Measurements from ENCODE around the gene TMEM50A. TPM values are rescaled to one million over a fixed set of nuclear protein-coding genes. Genes with fewer than 3 reads are reported as not detected.
"Not testable (repeated sequence)": the region's sequence is repeated elsewhere in the genome, so short reads cannot be mapped to it uniquely, and the experiment has no call there.

Gene TMEM50A
- total RNA-seq, 1 experiment from 2014 or later: 88.3 TPM

DNA sequence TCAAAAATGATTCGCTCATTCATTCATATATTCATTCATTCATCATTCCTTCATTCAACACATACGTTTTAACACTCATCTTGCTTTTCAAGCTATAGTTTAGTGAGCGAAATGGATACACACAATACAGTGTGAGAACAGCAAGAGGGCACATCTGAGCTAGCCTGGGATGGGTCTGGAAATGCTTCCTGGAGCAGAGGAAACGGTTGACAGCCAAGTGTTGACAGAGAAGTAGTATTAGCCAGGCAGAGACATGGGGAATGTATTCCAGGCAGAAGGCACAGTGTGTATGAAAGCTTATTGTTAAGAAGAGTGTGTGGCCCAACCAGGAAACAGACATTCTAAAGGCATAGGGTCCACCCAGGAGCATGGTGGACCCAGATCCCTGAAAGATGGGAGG lies 33.2 kb upstream of the TMEM50A start:
- H3K36me3 Mint-ChIP-seq (ENCODE audit: insufficient read depth, unreplicated experiment); H3K27ac Mint-ChIP-seq (ENCODE audit: low read depth, unreplicated experiment); H3K4me1 Mint-ChIP-seq (ENCODE audit: insufficient read depth, unreplicated experiment); BruUV-seq (replicated peaks); POLR2A ChIA-PET; intact Hi-C loops (cut with micrococcal nuclease); H3K4me3 Mint-ChIP-seq (ENCODE audit: unreplicated experiment); H3K27me3 Mint-ChIP-seq (ENCODE audit: insufficient read depth, unreplicated experiment); H3K9me3 Mint-ChIP-seq (ENCODE audit: unreplicated experiment); CTCF ChIA-PET; DNase-seq (ENCODE audit: unreplicated experiment): not testable (repeated sequence)

DNA sequence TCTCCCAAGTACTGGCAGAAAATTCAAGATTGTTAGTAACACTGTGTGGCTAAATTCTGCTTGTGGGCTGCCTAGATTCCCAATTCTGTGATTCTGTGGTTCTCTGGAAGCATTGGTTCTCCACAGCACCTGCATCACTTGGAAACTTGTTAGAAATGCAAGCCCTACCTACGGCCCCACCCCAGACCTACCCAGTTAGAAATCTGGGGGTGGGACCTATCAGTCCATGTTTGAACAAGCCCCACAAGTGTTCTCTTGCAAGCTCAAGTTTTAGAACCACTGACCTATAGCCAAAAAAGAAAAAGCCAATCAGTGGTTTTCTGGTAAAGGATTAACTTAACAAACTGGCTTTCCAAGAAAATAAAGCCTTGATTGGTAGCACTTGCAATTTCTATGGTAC lies 30.0 kb upstream of the TMEM50A start:
- POLR2A ChIA-PET; H3K27me3 Mint-ChIP-seq (ENCODE audit: insufficient read depth, unreplicated experiment); intact Hi-C loops (cut with micrococcal nuclease); CTCF ChIA-PET; H3K27ac Mint-ChIP-seq (ENCODE audit: low read depth, unreplicated experiment); BruUV-seq (replicated peaks); DNase-seq (ENCODE audit: unreplicated experiment); H3K36me3 Mint-ChIP-seq (ENCODE audit: insufficient read depth, unreplicated experiment); H3K9me3 Mint-ChIP-seq (ENCODE audit: unreplicated experiment); H3K4me3 Mint-ChIP-seq (ENCODE audit: unreplicated experiment); H3K4me1 Mint-ChIP-seq (ENCODE audit: insufficient read depth, unreplicated experiment): not testable (repeated sequence)

DNA sequence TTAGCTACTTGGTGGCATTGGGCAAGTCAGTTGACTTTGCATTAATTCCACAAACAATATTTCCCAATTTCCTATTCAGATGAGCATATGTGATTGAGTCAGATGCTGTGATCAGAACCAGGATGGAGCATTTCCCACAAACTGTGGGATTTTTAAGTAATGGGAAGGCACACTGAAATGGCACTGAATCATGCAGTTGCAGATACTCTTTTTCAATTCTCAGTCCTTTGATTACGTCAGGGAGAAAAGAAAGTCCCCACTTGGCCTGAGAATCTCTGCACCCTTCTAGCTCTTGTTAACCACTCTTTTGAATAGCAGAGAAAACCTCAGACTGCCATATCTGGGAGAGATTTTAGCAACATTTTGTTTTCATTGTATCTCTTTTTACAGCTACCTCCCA lies 29.0 kb upstream of the TMEM50A start:
- H3K27me3 Mint-ChIP-seq (ENCODE audit: insufficient read depth, unreplicated experiment); POLR2A ChIA-PET; H3K4me1 Mint-ChIP-seq (ENCODE audit: insufficient read depth, unreplicated experiment); H3K27ac Mint-ChIP-seq (ENCODE audit: low read depth, unreplicated experiment); H3K36me3 Mint-ChIP-seq (ENCODE audit: insufficient read depth, unreplicated experiment); intact Hi-C loops (cut with micrococcal nuclease); H3K4me3 Mint-ChIP-seq (ENCODE audit: unreplicated experiment); BruUV-seq (replicated peaks); CTCF ChIA-PET; H3K9me3 Mint-ChIP-seq (ENCODE audit: unreplicated experiment); DNase-seq (ENCODE audit: unreplicated experiment): not testable (repeated sequence)

DNA sequence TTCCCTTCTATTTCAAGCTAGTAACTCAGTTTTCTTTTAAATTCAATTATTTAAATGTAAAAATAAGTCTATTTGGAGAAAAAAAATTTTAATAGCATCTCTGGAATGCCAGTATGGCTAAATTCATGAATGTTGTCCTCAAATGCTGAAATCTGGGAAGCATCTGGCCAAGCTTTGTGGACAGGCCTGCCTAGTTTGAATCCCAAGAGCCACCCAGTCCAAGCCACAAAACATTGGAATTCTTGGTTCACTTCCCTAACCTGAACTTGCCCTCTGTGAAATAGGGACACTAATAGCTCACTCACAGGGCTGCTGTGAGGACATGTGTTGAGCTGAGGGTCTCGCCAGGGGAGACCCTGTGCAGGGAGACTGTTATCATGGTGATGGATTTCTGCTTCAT lies 28.6 kb upstream of the TMEM50A start:
- H3K27me3 Mint-ChIP-seq (ENCODE audit: insufficient read depth, unreplicated experiment); intact Hi-C loops (cut with micrococcal nuclease); H3K36me3 Mint-ChIP-seq (ENCODE audit: insufficient read depth, unreplicated experiment); H3K27ac Mint-ChIP-seq (ENCODE audit: low read depth, unreplicated experiment); DNase-seq (ENCODE audit: unreplicated experiment); BruUV-seq (replicated peaks); CTCF ChIA-PET; H3K9me3 Mint-ChIP-seq (ENCODE audit: unreplicated experiment); H3K4me3 Mint-ChIP-seq (ENCODE audit: unreplicated experiment); H3K4me1 Mint-ChIP-seq (ENCODE audit: insufficient read depth, unreplicated experiment); POLR2A ChIA-PET: not testable (repeated sequence)

DNA sequence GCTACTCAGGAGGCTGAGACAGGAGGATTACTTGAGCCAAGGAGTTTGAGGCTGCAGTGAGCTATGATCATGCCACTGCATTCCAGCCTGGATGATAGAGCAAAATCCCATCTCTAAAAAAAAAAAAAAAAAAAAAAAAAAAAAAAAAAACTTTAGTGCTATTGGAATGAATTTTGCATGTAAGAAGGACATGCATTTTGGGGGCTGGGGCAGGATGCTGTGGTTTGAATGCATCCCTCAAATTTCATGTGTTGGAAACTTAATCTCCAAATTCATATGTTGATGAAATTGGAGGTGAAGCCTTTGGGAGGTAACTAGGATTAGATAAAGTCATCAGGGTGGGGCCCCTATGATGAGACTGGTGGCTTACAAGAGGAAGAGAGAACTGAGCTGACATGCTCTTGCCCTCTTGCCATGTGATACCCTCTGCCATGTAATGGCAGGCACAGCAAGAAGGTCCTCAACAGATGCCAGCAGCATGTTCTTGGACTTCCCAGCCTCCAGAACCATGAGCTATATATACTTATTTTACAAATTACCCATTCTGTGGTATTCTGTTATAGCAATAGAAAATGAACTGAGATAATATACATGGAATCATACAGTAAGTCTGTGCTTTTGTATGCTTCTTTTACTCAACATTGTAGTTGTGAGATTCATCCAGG lies 25.2 kb upstream of the TMEM50A start:
- CTCF ChIA-PET; intact Hi-C loops (cut with micrococcal nuclease); H3K4me1 Mint-ChIP-seq (ENCODE audit: insufficient read depth, unreplicated experiment): not testable (repeated sequence)

DNA sequence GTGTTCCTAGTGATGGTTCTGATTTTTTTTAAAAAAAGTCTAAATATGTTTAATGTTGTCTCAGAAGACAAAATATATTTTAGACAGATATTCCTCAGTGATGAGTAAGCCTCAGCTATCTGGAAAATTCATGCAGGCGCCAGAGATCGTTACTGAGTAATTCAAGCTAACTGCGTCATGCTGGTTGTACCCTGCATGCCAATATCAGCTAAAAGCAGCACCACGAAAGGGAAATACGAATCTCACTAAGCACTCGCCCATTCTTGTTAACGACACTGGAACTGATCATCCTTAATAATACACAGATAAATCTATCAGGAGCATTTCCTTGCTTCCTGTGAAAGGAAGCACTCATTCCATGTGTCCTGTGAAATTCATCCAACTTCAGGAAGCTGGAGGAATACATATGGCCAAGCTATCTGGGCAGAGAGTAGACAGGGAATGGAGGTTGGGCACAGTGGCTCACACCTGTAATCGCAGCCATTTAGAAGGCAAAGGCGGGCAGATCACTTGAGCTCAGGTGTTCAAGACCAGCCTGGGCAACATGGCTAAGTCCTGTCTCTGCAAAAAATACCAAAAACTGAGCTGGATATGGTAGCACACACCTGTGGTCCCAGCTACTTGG lies 17.7 kb upstream of the TMEM50A start:
- H3K4me1 Mint-ChIP-seq (ENCODE audit: insufficient read depth, unreplicated experiment); POLR2A ChIA-PET; H3K27ac Mint-ChIP-seq (ENCODE audit: low read depth, unreplicated experiment); H3K36me3 Mint-ChIP-seq (ENCODE audit: insufficient read depth, unreplicated experiment); intact Hi-C loops (cut with micrococcal nuclease); BruUV-seq (replicated peaks); H3K27me3 Mint-ChIP-seq (ENCODE audit: insufficient read depth, unreplicated experiment); H3K9me3 Mint-ChIP-seq (ENCODE audit: unreplicated experiment); H3K4me3 Mint-ChIP-seq (ENCODE audit: unreplicated experiment); DNase-seq (ENCODE audit: unreplicated experiment); CTCF ChIA-PET: not testable (repeated sequence)

More for the DNA sequence above, 25.2 kb upstream of the TMEM50A start:
- DNase-seq (ENCODE audit: unreplicated experiment); H3K9me3 Mint-ChIP-seq (ENCODE audit: unreplicated experiment); H3K4me3 Mint-ChIP-seq (ENCODE audit: unreplicated experiment); H3K36me3 Mint-ChIP-seq (ENCODE audit: insufficient read depth, unreplicated experiment); H3K27ac Mint-ChIP-seq (ENCODE audit: low read depth, unreplicated experiment); POLR2A ChIA-PET; H3K27me3 Mint-ChIP-seq (ENCODE audit: insufficient read depth, unreplicated experiment); BruUV-seq (replicated peaks): not testable (repeated sequence)

DNA sequence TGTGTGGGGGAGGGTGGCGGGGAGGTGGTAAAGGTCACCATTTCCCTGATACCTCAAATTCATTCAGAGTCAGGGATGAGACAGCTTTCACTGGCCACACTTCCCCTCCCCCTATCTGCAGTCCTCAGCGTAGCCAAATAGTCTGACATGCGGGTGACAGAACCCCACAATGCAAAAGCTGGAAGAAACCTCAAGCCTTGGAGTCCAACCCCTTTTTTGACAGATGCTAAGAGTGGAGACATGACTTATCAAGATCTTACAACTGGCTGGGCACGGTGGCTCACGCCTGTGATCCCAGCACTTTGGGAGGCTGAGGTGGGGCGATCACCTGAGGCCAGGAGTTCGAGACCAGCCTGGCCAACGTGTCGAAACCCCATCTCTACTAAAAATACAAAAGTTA lies 16.0 kb upstream of the TMEM50A start:
- H3K4me3 Mint-ChIP-seq (ENCODE audit: unreplicated experiment); intact Hi-C loops (cut with micrococcal nuclease); H3K36me3 Mint-ChIP-seq (ENCODE audit: insufficient read depth, unreplicated experiment); DNase-seq (ENCODE audit: unreplicated experiment); H3K27me3 Mint-ChIP-seq (ENCODE audit: insufficient read depth, unreplicated experiment); CTCF ChIA-PET; H3K27ac Mint-ChIP-seq (ENCODE audit: low read depth, unreplicated experiment); BruUV-seq (replicated peaks); H3K4me1 Mint-ChIP-seq (ENCODE audit: insufficient read depth, unreplicated experiment); POLR2A ChIA-PET; H3K9me3 Mint-ChIP-seq (ENCODE audit: unreplicated experiment): not testable (repeated sequence)

DNA sequence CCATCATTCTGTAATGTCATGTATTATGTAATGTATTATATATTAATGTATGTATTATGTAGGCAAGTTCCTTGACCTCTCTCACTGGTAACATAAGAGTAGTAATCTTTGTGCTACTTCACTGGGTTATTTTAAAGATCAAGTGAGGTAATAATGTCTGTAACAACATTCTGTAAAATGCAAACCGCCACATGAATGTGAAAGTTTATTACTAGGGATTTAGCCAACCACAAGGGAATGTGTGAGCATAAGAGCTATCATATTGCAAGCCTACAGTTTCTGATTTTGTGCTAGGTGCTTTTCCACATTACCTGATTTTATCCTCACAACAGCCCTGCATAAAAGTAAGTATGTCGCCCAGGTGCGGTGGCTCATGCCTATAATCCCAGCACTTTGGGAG lies 13.7 kb upstream of the TMEM50A start:
- H3K9me3 Mint-ChIP-seq (ENCODE audit: unreplicated experiment); H3K4me3 Mint-ChIP-seq (ENCODE audit: unreplicated experiment); intact Hi-C loops (cut with micrococcal nuclease); H3K27ac Mint-ChIP-seq (ENCODE audit: low read depth, unreplicated experiment); H3K4me1 Mint-ChIP-seq (ENCODE audit: insufficient read depth, unreplicated experiment); H3K27me3 Mint-ChIP-seq (ENCODE audit: insufficient read depth, unreplicated experiment); POLR2A ChIA-PET; CTCF ChIA-PET; BruUV-seq (replicated peaks); H3K36me3 Mint-ChIP-seq (ENCODE audit: insufficient read depth, unreplicated experiment); DNase-seq (ENCODE audit: unreplicated experiment): not testable (repeated sequence)

DNA sequence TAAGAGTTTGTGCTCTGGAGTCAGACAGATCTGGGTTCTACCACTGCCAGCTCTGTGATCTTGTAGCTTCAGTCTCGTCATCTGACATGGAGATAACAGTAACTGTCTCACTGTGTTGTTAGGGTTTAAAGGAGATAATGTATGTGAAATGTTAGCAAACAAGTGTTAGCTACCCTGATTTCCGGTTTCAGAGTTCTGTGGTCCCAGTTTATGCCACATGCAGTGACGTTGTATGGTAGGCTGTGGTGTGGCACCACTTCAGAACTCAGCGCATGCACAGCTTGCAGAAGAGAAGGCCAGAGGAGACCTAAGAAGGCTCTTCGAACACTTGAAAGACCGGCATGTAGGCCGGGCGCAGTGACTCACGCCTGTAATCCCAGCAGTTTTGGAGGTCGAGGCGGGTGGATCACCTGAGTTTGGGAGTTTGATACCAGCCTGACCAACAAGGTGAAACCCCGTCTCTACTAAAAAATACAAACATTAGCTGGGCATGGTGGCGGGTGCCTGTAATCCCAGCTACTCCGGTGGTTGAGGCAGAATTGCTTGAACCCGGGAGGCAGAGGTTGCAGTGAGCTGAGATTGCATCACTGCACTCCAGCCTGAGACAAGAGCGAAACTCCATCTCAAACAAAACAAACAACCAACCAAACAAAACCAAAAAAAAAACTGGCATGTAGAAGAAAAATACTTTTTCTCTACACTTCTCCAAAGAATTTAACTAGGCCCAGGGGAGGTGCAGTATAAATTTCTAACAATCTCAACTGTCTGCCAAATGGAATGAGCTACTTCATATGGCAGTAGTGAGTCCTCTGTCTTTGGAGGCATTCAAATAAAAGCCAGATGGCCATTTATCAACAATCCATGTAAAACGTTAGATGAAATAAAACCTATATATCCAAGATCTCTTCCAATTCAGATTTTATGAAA lies 10.0 kb upstream of the TMEM50A start:
- H3K4me3 Mint-ChIP-seq (ENCODE audit: unreplicated experiment); H3K27ac Mint-ChIP-seq (ENCODE audit: low read depth, unreplicated experiment); H3K27me3 Mint-ChIP-seq (ENCODE audit: insufficient read depth, unreplicated experiment): not testable (repeated sequence)

More for the DNA sequence above, 10.0 kb upstream of the TMEM50A start:
- H3K4me1 Mint-ChIP-seq (ENCODE audit: insufficient read depth, unreplicated experiment); H3K36me3 Mint-ChIP-seq (ENCODE audit: insufficient read depth, unreplicated experiment); H3K9me3 Mint-ChIP-seq (ENCODE audit: unreplicated experiment); POLR2A ChIA-PET; intact Hi-C loops (cut with micrococcal nuclease); CTCF ChIA-PET; DNase-seq (ENCODE audit: unreplicated experiment); BruUV-seq (replicated peaks): not testable (repeated sequence)
